EH (cell line): ENCODE measurements around the gene FOXD2.

Experiments used
- DNase-seq: peaks from one replicate; pipeline ENCODE4 v3.0.0-alpha.2; 2015; ENCODE audit warnings: low read depth

Gene FOXD2

DNA sequence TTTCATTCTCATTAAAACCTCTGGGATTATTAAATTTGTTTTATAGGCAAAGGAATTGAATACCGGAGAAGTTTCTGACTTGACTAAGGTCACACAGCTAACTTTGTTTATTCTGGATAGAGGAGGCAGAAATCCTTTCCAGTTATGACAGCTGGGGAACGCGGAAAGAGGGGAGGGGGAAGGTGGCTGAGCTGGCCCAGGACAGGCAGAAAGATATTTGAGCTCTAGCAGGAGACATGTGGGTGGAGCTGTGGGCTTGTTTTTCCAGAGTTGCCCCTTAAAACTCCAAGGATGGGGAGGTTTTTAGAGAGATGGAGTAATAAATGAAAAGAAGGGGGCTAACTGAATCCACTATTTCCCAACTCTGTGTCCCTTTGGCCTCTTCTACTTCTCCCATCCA, 27.8 kb downstream of the FOXD2 start:
- DNase-seq, result no peak

DNA sequence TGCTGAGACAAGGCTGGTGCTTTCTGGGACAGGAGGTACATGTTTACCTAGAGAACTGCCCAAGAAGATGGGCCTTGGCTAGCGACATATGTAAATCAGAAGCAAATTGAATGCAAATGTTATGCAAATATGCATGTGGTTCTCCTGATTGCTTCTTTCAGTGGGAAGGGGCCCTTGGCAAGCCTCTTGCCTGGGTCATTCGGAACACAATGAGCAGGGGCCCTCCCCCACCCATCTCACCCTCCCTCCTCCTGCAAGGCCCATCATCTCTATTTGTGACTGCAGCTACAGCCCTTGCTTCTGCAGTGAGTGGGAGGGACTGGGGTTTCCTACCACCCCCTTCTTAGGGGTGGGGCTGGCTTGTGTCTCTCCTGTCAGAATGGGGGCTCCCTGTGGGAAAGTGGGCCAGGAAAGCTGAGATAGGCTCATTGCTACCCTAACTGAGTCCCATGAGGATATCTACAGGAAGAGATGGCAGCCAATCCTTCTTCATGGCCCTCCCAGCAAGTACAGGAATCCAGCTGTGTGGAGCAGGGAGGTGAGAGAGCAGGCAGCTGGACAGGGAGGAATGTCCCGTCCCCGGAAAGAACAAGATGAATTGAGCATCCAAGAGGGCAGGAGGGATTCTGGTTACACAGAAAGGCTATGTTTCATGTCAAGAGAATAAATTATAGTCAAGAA, 31.0 kb downstream of the FOXD2 start:
- DNase-seq, result no peak

DNA sequence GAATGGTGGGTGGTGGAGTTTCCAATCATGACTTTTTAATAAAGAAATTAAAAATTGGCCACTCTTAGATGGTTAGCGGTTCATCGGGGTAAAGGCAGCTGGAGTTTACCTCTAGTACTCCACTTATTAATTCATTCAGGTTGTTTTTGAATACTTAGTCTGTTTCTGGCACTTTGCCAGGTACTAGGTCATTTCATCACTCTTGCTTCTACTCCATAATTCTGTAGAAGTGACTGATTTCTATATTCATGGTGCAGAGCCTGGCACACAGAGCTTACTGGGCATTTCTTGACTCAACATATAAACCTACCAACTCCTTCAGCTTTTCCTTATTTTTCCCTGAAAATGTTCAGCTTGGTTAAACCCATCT, 31.5 kb downstream of the FOXD2 start:
- no peak for DNase-seq

DNA sequence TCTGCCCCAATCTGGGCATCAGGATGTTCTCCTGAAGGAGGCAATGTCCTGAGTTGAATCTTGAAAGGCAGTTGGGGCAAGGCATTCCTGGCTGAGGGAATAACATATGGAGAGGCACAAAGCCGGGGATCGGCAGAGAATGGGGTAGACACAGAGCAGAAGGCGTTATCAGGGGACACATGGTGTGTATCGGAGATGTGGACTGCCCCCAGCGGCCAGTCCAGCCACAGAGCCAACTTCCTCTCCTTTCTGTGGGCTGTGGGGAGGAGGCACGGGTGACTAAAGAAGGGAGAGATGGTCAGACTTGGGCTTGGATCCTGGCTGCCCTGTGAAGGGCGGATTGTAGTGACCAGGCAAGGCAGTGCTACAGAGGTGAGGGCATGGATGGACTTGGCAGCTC, 32.1 kb downstream of the FOXD2 start:
- no peak for DNase-seq

DNA sequence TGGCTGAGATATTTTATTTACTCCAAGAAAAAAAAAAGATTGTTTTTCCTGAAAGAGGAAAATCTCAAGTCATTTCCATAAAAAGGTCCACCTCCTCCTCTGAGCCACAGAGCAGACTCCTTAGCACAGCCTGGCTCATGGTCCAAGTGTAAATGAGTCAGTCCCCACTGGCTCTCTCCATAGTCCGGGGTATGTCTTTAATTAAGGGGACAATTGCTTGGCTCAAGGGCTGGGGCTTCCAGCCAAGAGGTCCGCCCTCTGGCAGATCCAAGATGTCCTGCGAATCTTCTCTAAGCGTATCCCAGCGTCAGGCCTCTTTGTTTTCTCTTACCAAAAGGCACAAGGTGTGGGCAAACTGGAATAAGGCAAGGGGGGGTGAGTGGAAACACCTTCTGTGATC, 33.3 kb downstream of the FOXD2 start:
- DNase-seq, result peak; percentile 31

DNA sequence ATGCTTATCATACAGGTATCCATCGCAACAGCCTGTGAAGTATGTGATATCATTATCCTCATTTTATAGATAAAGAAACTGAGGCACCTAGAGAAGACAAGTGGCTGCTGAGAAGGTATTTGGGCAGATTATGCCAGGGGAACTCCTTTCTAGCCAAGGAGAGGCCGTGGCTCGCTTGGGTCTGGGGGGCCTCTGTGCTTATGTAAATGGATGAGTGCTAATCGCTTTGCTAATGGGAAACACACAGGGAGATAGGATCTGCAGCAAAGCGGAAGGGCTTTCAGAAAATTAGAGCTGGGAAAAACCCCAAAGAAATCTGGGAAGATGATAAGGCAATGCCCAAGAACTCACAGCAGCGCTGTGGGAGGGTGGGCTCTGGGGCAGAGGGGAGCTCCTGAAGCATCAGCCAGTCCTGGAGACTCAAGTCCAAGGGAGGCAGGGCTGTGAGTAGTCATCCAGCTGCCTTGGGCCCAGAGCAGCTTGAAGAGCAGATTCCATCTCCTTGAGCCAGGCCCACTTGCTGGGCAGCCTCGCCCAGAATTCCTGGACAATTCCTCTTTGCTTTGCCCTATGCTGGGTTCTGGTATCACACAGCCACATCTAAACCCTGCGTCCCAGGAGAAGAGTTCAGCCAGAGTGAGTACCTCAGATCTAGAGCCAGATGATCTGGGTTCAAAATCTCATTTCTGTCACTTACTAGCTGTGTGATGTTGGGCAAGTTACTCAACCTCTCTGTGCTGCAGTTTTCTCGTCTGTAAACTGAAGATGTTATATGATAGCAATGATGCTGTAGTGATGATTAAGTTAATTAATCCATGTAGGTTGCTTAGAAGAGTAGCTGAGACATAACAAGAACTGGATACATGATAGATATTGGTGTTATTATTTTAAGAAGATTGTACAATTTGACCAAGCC, 36.7 kb downstream of the FOXD2 start:
- no peak for DNase-seq

DNA sequence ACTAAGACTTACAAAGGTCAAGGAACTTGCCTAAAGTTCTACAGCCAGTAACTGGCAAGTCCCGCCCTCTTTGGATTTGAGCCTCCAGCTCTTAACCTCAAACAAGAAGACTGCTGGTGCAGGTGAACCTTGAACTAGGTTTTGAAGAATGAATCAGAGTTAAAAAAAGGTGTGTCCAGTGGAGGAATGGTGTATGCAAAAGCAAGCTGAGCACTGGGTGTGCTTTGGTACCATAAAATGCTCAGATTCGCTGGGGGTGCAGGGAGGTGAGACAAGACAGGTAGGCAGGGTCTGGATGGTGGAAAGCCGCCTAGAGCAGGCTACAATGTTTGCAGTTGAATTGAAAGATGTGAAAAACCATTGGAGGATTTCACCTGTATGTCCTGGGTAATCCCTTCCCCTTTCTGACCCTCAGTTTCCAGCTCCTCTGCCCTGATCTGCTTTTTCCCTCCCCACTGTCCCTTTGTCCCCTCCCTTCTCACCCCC, 39.8 kb downstream of the FOXD2 start:
- DNase-seq, result no peak

DNA sequence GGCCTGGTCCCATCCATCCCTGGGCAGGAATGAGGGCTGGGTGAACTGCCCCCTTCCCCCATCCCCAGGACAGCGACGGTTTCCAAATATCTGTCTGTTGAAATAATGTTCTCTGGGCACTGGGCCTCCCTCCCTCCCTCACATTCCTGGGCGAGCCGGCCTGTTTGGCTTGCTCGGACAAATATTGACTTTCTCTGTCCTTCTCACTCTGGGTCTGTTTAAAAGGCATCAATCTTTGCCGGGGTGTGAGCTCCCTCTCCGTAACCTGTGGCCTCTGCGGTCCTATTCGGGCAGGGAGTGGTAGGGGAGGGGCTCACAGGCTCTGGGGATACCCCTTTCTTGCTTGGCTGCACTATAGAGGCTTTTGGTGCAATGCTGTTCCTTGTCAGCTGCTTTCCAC, 40.2 kb downstream of the FOXD2 start:
- DNase-seq, result no peak

DNA sequence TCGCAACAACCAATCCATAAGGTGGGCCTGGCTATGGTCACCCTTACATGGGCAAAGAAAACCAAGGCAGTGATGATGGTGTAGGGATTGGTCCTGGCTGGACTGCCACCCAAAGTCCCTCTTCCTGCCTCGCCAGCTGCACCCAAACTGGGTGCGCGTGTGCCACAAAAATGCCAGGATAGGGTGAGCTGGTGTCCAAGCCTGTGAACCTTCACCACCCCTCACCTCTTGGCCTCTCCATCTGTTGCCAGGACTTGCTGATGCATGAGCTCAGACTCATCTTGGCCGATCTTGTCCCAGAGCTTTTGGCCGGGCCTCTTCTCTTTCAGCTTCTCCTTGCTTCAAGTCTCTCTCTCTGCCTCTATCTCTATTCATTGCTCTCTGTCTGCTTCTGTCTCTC, 41.8 kb downstream of the FOXD2 start:
- no peak for DNase-seq

DNA sequence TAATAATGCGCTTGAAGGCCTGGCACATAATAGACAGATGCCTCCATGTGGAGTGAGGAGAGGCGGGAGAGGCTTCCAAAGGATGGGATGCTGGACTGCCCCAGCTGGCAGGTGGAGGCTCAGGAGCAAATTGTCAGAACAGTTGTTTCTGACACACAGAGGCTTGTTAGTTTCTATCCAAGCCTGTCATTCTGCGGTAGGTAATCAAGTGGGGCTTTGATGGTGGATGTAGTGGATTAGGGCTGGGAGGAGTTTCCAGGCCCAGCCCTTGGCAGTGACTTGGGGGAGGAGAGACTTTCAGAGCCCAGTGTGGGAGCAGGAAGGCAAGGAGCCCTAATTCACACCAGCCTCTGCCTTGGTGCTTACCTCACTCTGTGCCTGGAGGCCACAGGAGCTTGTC, 44.1 kb downstream of the FOXD2 start:
- no peak for DNase-seq

DNA sequence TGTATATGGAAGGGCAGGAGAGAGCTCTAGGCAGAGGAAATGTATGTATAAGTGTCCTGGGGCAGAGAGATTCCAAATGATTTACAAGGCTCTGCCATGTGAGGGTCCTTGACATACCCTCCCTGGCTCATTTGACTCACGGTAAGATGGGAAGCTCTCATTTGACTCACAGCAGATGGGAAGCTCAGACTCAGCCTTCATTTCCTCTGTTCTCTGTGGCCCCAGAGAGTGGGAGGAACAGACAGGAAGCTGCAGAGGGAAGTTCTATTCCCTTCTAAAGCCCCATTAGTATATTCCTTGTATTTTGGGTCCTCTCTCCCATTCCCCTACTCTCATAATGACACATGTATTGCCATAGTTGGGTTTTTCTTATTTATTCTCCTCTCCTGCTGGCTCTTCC, 44.9 kb downstream of the FOXD2 start:
- DNase-seq, result no peak

DNA sequence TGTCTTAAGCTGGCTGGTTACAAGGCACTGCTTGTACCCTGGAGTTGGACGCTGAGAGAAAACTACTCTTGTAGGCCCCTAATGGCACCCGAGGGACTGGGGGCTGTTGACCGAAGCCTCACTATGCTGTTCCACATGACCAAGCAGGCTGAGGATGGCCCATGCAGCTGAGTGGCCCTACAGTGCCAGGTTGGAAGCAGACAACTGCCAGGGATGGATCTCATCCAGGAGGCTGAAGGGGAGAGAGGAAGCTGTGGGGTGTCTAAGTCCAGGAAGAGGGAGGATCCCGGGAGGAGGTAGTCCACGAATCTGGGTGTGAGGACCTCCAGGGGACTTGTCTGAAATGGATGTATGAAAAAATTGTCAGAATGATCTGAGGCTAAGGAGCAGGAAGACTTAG, 45.8 kb downstream of the FOXD2 start:
- DNase-seq, result no peak

DNA sequence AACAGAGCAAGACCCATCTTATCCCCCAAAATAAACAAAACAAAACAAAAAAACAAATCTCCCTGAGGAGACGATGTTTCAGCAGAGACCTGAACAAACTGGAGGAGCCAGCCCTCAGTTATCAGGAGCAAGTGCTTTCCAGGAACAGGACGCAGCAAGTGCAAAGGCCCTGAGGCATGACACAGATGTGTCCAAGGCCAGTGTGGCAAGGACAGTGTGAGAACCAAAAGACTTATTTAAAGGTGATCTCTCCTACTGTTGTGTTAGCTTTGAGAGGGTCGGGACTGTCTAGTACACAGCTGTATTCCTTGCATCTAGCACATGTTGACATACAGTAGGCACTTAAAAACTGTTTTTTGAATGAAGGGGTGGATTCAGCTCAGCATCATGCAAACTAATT, 48.0 kb downstream of the FOXD2 start:
- no peak for DNase-seq

DNA sequence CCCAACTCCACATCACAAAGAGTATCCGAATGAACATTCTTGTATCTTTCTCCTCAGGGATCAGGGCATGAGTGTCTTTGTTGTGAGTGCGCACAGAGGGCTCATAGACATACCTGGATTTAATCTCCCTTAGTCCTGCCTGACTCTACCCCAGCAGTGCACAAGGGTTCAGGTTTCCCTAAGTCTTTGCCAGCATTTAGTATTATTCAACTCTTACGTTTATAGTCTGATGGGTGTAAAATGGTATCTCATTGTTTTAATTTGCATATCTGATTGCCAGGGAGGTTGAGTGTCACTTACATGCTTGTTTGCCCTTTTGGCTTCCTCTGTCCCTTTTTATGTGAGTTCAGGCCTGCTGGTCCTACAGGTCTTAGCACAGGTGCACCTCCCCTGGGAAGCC, 49.5 kb downstream of the FOXD2 start:
- no peak for DNase-seq

DNA sequence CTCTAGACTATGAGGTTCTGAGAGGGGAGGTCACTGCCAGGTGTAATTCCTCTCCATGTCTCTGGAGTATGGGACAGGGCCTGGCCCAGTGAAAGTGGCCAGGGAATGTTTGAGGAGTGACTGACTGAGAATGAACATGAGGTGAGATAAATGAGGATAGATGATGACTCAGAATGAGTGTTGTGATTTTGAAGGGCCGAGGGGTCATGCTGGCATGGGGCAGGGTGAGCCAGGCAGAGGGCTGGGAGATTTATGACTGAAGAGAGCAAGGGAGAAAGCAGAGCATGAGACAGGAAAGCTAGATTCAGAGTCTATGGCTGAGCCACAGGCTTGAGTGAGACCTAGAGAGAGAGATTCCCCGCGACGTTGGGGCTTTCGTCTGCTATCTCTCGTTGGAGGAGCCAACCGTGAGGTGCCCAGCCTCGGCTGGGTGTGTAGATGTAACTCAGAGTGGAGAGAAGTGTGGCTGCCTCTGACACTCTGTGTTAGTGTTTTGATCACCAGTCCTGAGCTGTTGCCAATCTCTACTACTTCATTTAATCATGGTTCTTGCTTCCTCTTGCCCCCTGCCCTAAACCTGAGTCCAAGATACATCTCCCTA, 50.1 kb downstream of the FOXD2 start:
- peak; percentile 3 for DNase-seq
